ENCODE data around the gene IDE. TPM values are rescaled to one million over a fixed set of nuclear protein-coding genes. Genes with fewer than 3 reads are reported as not detected.

Gene IDE
- total RNA-seq, 6 experiments from 2014 or later = 25.6 to 31.4 (median 29.2) TPM

DNA sequence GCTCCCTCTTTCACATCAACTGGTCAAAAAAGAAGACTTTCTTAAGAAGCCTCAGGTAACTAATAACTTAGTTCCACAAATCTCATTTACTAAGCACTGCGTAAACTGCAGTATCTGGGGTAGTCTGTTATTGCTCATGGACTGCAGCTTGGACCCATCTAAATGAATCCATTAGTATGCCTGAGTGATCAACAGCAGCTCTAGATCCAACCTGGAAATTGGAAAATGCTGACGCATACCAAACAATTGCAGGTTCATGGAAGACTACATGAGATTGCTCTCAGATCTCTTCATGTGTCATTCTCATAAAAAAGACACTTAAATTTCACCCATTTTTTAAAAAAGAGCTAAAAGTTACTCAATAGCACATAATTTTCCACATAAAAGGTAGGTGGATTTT lies 121.6 kb downstream of the IDE start:
- 95% methylated on average over 2 of the region's 2 CpGs for WGBS (ENCODE audit: insufficient coverage, low coverage, low lambda C conversion rate, missing lambda C conversion rate)
- H3K27ac ChIP-seq = no peak overlapping the region
- no peaks in the 10 kb centered on the region for H3K27me3 ChIP-seq
- TF ChIP-seq POLR2A (IDR thresholded peaks at IDR 0.05) = no peak
- TF ChIP-seq, protein P1, sequence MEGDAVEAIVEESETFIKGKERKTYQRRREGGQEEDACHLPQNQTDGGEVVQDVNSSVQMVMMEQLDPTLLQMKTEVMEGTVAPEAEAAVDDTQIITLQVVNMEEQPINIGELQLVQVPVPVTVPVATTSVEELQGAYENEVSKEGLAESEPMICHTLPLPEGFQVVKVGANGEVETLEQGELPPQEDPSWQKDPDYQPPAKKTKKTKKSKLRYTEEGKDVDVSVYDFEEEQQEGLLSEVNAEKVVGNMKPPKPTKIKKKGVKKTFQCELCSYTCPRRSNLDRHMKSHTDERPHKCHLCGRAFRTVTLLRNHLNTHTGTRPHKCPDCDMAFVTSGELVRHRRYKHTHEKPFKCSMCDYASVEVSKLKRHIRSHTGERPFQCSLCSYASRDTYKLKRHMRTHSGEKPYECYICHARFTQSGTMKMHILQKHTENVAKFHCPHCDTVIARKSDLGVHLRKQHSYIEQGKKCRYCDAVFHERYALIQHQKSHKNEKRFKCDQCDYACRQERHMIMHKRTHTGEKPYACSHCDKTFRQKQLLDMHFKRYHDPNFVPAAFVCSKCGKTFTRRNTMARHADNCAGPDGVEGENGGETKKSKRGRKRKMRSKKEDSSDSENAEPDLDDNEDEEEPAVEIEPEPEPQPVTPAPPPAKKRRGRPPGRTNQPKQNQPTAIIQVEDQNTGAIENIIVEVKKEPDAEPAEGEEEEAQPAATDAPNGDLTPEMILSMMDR (IDR thresholded peaks at IDR 0.05) = no peak
- no peak overlapping the region for H3K4me3 ChIP-seq
- ATAC-seq (no peak), DNase-seq (no peak)
- intact Hi-C loops (cut with DNase I) = no loop called here
- H3K4me1 ChIP-seq = no peaks in the 10 kb centered on the region
- H3K9me3 ChIP-seq = no peaks in the 10 kb centered on the region
- H3K36me3 ChIP-seq = peaks cover 3 to 50% (median 8%) of the 10 kb centered on the region in 4 donors

GRCh38 chr10:92451431-92451830 lies 122.5 kb downstream of the IDE start:
- peaks cover 3 to 44% (median 8%) of the 10 kb centered on the region in 4 donors for H3K36me3 ChIP-seq
- intact Hi-C loops (cut with DNase I) = no loop called here
- no peak overlapping the region for H3K27ac ChIP-seq
- H3K27me3 ChIP-seq = no peaks in the 10 kb centered on the region
- H3K4me1 ChIP-seq = no peaks in the 10 kb centered on the region
- ATAC-seq (no peak), DNase-seq (no peak)
- no peak for TF ChIP-seq POLR2A (IDR thresholded peaks at IDR 0.05)
- TF ChIP-seq, protein P1 (IDR thresholded peaks at IDR 0.05) = no peak
- WGBS (ENCODE audit: insufficient coverage, low coverage, low lambda C conversion rate, missing lambda C conversion rate) = 86% methylated on average over 2 of the region's 7 CpGs
- no peaks in the 10 kb centered on the region for H3K9me3 ChIP-seq
- no peak overlapping the region for H3K4me3 ChIP-seq

- Histone ChIP-seq H3K4me3 (no peak overlapping the region), H3K27ac (no peak overlapping the region), H3K27me3 (no peaks in the 10 kb centered on the region), H3K9me3 (no peaks in the 10 kb centered on the region), H3K36me3 (peaks cover 3 to 39% (median 8%) of the 10 kb centered on the region in 4 donors), H3K4me1 (no peaks in the 10 kb centered on the region)
- ATAC-seq (peak in 1 of 4 donors; percentile 45), DNase-seq (no peak)
- 57% methylated on average over 1 of the region's 2 CpGs for WGBS (ENCODE audit: insufficient coverage, low coverage, low lambda C conversion rate, missing lambda C conversion rate)
- TF ChIP-seq POLR2A (IDR thresholded peaks at IDR 0.05) = no peak
- TF ChIP-seq, protein P1 (IDR thresholded peaks at IDR 0.05) = no peak
- intact Hi-C loops (cut with DNase I) = no loop called here
Observed at GRCh38 chr10:92450896-92451295, 123.0 kb downstream of the IDE start.

DNA sequence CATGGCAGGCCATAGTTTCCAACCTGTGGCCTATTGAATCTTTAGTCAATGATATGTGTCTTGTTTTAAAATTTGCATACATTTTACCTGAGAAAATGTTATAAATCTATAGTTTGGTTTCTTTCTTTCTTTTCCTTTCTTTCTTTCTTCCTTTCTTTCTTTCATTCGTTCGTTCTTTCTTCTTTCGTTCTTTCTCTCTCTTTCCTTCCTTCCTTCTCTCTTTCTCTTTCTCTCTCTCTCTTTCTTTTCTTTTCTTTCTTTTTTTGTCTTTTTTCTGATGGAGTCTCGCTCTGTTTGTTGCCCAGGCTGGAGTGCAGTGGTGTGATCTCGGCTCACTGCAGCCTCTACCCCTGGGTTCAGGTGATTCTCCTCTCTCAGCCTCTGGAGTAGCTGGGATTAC lies 133.3 kb downstream of the IDE start:
- WGBS (ENCODE audit: insufficient coverage, low coverage, low lambda C conversion rate, missing lambda C conversion rate) = 79% methylated on average over 5 of the region's 5 CpGs
- Histone ChIP-seq H3K4me3 (no peak overlapping the region), H3K9me3 (no peaks in the 10 kb centered on the region), H3K27me3 (no peaks in the 10 kb centered on the region), H3K27ac (no peak overlapping the region), H3K4me1 (no peaks in the 10 kb centered on the region), H3K36me3 (no peaks in the 10 kb centered on the region)
- no peak for ATAC-seq
- no peak for DNase-seq
- TF ChIP-seq, protein P1 (IDR thresholded peaks at IDR 0.05) = no peak
- TF ChIP-seq POLR2A (IDR thresholded peaks at IDR 0.05) = no peak
- intact Hi-C loops (cut with DNase I) = loop anchor here in 1 of 2 donors (10.0 kb wide), 1 partner anchor 356 kb away; no protein-coding TSS in a partner anchor

DNA sequence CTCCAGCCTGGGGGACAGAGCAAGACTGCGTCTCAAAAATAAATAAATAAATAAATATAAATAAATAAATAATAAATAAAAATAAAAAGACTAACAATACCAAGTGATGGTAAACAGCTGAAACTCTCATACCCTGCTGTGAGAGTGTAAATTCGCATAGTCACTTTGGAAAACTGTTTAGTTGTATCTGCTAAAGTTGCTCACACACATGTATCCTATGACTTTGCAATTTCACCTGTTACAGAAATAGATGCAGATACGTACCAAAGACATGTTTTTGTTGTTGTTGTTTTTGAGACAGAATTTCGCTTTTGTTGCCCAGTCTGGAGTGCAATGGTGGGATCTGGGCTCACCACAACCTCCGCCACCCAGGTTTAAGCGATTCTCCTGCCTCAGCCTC lies 135.7 kb downstream of the IDE start:
- 88% methylated on average over 6 of the region's 6 CpGs for WGBS (ENCODE audit: insufficient coverage, low coverage, low lambda C conversion rate, missing lambda C conversion rate)
- TF ChIP-seq, protein P1 (IDR thresholded peaks at IDR 0.05) = no peak
- TF ChIP-seq POLR2A (IDR thresholded peaks at IDR 0.05) = no peak

More for the DNA sequence above, 135.7 kb downstream of the IDE start:
- Histone ChIP-seq H3K4me1 (no peaks in the 10 kb centered on the region), H3K4me3 (no peak overlapping the region), H3K27ac (no peak overlapping the region), H3K36me3 (no peaks in the 10 kb centered on the region), H3K27me3 (no peaks in the 10 kb centered on the region), H3K9me3 (no peaks in the 10 kb centered on the region)
- ATAC-seq = no peak
- no peak for DNase-seq
- intact Hi-C loops (cut with DNase I) = no loop called here

All from right lobe of liver (tissue), 6 donors.